Neural progenitor cell (in vitro differentiated cells): ENCODE measurements around the gene ZNF599.

Source experiments
- EZH2phosphoT487 ChIP-seq: fragments of 200-600 bp; sonication (generic); IDR thresholded peaks from 2 replicates; pipeline ENCODE4 v1.6.1; 2017; ENCODE audit warnings: antibody characterized with exemption
- TF ChIP-seq, protein P1 (sequence below): fragments of 200-600 bp; sonication (generic); IDR thresholded peaks from 2 replicates; pipeline ENCODE4 v1.5.1; 2017; ENCODE audit warnings: antibody characterized with exemption, mild to moderate bottlenecking

DNA sequence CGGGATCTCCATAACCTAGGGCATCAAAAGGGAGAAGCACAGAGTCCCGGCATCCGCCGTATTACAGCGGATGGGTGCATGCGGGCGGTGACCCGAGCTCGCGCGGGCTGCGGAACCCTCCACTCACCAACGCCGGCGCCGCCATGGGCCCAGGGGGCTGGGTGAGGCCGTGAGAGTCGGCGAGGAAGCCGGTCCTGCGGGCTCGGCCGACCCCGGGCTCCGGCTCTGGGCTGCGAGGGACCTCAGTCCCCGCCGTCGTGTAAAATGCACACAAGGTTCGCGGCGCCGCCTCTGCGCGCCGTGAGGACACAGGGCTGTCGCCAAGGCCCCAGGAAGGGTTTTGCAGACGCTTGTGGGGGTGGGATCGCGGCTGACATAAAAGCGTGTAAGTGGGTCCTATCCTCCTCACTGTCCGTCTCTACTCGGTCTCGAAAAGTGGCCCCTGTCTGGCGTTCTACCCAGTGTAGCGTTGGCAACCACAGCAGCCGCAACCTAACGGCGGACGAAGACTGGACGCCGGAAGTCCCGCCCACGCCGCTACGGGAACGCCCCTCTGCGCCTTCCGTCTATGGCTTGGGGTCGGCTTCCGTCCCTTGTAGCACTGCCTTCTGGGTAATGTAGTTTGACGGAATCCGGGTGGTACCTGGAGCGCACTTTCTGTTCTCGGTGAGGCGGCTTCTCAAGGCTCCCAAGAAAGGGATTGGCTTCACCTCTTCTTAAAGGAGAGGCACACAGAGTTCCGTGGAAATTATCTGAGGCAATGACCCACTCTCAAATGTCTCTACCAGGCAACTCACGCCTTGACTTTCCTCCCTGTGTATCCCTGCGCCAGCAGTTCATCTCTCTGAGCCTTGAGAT is at the start of gene ZNF599:
- no peak for TF ChIP-seq EZH2phosphoT487
- TF ChIP-seq, protein P1, sequence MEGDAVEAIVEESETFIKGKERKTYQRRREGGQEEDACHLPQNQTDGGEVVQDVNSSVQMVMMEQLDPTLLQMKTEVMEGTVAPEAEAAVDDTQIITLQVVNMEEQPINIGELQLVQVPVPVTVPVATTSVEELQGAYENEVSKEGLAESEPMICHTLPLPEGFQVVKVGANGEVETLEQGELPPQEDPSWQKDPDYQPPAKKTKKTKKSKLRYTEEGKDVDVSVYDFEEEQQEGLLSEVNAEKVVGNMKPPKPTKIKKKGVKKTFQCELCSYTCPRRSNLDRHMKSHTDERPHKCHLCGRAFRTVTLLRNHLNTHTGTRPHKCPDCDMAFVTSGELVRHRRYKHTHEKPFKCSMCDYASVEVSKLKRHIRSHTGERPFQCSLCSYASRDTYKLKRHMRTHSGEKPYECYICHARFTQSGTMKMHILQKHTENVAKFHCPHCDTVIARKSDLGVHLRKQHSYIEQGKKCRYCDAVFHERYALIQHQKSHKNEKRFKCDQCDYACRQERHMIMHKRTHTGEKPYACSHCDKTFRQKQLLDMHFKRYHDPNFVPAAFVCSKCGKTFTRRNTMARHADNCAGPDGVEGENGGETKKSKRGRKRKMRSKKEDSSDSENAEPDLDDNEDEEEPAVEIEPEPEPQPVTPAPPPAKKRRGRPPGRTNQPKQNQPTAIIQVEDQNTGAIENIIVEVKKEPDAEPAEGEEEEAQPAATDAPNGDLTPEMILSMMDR: no peak
